HS-27A (cell line): ENCODE data around the gene MYL12B.
A peak's percentile ranks its signal among the peaks of the same experiment; 100 is the strongest.

Source experiments
- DNase-seq: peaks from one replicate; pipeline ENCODE4 v3.0.0-alpha.2; 2012; ENCODE audit warnings: low read depth, missing footprints

MYL12B gene

DNA sequence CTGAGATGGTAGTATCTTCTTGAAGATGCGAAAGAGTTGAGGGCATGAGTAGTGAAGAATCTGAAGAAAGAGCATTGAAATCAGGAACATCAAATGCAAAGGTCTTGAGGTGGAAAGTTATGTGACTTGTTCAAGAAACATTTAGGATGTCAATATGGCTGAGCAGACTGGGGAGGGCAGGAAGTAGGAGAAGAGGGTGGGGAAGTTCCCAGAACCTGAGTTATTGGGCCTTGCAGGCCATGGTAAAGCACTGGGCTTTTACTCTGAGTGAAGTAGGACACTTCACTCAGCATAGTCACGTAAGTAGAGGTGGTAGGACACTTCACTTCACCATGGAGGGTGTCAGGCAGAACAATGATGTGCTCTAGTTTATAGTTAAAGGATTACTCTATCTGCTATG, 26.1 kb upstream of the MYL12B start:
- no peak for DNase-seq

DNA sequence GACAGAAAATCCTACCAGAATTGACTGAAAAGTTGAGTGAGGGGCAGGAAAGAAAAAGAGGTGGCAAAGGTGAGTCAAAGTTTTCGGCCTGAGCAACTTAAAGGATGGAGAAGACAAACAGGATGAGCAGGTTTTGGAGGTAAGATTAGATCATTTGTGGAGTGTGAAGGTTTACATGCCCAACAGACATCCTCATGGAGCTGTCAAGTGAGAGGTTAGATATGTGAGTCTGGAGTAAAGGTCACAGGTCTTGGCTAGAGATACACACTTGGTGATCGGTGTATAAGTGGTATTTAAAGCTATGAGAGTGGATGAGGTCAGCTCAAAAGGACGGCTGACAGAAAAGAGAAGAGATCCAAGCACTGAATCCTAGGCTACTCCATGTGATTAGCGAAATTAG, 25.5 kb upstream of the MYL12B start:
- DNase-seq: no peak

DNA sequence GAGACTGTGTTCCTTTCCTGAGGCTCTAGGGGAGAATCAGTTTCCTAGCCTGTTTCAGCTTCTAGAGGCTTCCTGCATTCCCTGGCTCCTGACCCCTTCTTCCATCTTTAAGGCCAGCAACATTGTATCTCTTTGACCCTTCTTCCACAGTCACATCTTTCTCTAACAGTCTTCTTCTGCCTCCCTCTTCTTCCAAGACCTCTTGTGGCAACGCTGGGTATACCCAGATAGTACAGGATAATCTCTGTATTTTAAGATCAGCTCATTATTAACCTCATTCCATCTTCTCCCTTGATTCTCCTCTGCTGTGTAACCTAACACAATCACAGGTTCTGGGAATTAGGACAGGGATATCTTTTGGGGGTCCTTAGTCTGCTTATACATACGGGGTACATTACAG, 23.2 kb upstream of the MYL12B start:
- DNase-seq: no peak

DNA sequence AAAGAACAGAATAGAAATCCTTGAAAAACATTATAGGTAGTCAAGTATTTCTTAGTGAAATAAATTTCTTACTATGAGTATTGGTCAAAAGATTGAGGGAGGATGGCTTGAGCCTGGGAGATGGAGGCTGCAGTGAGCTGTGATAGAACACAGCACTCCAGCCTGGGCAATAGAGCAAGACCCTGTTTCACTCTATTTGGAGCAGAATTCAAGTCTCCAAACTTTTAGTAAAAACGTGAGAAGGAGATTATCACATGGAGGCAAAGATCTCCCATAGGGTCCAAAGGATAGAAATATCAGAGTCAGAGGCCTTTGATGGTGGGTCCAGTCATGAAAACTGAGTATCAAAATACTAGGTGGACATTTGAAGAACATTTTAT, 16.8 kb upstream of the MYL12B start:
- no peak for DNase-seq

DNA sequence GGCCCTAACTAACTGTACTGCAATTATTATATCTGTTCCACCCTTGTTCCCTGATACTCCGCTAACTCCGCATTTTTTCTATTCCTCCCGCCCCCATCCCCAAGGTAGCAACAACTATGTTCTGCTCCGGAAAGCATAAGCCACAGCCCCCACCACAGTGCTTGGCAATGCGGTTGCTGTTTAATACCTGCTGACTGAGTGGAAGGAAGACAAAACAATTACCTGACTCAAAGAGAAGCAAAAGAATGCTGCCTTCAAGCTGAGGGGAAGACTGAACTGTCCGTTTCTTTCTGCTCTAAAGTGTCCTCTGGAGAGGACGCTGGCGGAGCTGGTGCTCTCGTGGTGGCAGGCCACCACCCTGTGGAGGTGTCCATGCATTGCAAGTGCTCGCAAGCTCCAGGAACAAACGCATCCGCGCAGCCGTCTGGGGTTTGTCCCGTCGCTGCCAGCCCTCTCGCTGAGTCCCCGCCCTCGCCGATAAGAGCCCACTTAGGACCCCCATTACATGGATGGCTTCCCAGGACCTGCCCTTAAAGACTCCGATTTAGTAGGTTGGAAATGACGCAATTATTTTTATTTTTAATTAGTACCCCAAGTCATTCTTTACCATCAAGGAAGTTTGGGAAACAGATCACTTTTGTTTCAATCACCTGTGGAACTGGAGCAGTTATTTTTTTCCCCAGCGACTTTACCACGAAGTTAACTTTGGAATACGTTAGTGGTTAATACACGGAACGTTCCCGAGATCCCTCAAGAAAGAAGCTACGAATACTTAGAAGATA, 15.9 kb upstream of the MYL12B start:
- peak; percentile 71 for DNase-seq

DNA sequence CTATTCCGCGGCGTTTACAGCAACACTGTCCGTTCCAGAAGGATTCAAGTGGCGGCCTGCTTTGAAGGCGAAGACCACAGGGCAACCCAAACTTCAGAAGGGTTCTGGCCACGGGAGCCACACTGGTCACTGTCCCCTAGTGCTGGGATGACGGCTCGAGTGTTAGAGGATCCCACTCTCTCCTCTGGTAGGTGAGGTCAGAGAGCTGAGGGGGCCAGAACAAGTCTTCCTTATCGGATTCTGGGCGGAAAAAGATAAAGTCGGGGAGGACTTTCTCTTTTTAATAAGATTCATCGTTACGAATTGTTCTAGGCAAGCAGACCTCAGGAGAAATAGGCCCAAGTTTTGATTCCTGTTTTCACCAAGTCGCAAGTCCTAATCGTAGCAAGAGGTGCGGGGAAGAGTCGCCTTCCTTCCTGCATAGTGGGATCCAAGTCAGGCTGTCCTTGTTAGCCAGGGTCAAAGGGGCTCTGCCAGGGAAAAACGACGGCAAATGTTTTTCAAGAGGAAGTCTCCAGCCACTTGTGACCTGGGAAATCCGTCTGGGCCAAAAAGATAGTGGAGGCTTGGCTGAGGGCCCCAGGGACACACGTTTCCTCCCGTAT, 15.2 kb upstream of the MYL12B start:
- no peak for DNase-seq

DNA sequence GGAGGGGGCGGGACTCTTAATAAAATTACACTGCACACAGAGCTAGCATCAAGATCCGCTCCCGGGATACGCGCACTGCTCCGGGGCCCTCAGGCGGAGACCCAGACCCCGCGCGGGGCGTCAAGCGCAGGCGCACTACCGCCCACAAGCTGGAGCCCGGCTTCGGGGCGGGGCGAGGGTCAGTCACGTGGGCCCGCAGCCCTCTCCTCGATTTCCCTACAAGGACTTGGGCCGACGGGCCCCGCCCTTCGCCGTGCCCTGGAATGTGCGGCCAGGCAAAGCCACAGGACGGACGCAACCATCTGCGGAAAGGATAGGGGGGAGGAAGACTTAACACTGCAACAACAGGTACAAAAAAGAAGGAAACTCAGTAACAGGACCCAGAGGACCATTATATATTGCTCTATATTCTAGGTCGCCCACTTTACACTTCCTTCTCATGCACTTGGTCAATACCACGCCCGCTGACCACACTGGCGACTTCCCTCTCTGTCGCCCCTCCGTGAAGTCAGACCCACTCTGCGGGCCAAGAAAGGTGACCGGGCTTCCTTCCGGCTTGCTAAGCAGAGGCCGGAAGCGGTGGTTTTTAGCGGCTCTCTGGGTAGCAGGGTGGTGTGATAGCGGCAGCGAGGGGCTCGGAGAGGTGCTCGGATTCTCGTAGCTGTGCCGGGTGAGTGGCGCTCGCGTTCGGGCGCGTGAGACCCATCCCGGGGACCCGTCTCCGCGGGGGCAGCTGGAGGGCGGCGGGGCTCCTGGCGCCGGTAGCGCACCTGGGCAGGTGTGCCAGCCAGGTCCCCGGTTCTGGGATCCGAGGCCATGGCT, 14.5 kb upstream of the MYL12B start, which contains the start of gene MYL12A:
Gene MYL12A, plus strand, starts transcription at position 562 of the 822 bp plus-strand sequence. CDS start 5,447 bp downstream, outside the sequence.
- DNase-seq: peak; percentile 97

DNA sequence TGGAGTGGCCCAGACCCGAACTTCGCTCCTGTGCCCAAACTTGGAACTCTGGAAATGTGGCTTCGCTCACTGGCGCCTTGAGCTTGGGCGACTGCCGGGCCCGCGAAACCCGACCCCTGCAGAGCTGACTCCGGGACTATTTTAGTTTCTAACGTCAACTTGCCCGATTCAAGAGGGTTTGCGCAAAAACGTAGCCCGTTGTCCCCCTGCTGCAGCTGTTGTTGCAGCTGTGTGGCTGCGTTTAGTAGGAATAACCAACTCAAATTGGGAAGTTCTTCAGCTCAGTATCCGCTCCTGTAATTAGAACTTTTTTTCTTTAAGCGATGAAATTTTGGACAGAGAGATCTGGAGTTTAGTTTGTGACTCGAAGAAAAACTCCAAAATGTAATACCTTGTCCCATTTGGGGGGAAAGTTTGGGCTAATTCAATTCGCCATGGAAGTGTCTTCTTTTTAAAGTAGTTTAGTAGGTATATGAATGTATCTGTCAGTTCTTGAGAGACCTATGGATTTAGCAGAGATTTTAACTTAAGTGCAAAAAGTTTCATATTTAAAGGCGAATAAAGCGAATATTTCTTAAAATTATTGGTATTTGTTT, 13.8 kb upstream of the MYL12B start:
- DNase-seq: no peak

DNA sequence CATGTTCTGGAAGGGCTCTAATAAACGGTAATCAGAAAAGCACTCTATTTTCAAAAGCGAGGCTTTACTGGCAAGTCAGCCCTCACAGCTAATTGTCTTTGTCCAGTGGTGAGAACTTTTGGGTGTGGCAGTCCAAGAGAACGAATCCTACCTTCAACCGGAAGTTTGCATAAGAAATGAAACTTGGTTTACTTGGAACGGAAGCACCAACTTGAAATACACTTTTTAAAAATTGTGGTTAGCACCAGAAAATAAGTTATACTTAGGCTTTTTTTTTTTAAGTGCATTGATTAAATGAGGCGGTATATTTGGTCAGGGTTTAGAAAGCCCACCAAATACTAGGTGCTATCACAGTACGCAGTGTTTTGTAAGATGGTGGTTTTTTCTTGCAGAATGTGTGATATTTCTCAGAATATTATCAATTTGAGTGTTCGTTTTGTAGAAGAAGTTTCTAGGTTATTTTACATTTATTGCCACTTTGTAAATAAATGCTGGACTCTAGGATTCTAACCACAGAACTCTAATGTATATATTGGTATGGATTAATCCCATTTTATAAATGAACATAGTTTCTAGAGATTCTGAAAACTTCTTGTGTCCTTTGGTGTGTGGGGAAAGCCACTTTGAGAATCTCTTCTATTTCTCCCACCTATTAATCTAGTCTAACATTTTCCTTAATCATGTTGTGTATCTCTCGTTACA, 13.1 kb upstream of the MYL12B start:
- no peak for DNase-seq

DNA sequence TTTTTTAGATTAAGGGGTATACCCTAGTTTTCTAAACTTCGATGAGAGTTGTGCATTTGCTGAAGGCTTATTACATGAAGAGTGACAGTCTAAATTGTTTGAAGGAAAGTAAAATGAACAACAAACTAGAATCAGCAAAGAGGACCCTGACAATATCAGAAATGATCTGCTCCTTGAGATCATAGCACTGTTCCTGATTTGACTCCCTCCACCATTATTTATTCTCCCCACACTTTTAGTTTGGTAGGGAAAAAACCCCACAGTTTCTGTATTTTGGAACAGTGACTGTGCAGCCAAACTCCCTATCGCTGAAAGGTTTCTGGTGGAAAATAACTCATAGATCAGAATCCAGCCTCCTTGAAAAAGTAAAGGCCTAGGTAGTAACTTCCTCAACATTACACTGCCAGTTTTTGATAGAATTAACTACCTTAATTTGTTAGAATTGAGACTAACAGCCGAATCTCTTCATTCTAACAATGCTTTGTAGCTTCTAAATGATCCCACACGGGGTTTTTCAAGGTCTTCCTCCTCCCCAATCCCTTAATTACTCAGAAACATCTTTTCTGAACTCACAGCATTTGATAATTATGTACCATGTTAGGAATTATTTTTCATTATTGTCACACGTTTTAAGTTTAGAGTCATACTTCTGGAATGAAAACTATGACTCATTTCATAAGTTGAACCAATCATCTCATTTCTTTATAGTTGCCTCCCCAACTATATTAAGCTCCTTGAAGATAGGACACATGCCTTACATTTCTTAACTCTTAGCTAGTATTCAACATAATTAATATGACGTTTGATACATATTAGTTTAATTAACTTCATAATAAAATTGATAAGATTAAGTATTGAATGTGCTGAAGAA, 11.5 kb upstream of the MYL12B start:
- DNase-seq: peak; percentile 78

DNA sequence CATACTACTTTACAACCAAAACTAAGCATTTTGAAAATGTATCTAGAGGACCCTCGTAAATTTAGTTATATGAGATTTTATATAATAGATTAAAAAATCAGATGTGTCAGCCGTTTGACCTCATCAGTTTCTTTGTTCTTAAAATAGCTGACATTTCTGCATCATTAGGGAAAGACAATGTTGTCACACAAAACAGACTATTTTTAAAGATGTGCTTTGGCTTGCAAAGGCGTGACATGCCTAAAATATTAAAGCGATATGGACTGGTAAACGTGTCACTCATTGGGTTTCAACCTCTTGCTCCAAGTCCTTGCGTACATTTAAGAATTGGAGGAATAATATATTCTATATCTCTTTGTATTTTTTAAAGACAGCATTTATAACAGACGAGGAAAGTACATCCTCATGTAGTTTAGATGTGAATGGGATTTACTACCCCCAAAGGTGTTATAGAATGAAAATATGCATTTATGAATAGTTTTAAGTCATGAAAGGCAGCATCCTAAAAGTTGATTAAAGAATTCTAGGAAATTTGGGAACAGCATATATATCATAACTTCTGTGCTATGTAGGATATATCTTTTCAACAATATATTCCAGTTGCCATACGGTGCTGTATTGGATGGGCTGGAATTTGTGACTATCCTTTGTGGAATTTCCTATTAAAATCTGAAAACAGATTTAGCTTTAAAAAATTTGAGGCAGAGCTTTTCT, 10.5 kb upstream of the MYL12B start:
- no peak for DNase-seq

DNA sequence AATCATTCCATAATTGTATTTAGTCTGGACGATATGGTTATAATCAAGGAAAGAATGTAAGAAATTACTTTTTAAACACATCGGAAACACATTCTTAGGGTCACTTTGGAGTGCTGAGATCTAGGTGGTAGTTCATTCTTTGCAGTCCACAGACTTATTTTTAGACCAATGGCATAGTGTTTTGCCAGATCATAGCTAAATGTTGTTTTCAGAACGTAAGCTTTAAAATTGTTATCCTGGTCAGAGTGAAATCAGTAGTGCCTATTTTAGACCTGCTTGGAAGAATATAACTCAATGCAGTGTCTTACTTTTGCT, 10.0 kb upstream of the MYL12B start:
- DNase-seq: peak; percentile 73

DNA sequence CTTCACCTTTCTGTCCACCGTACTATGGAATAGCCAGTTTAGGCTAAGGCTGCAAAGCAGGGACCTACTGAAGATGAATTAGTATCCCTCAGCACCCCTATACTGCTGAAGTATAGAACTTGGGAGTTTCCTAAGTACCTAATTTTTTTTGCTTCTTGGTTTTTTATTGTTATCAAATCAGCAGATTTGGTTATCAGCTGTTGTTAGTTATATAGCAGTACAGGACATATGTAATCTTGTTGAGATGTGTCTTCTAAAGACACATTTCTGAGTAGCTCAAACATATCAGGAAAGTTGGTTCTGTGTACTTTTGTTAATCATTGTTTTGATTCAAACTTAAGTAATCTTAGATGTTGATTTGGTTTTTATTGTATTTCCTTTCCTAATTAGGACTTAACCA, 9.1 kb upstream of the MYL12B start:
- no peak for DNase-seq

DNA sequence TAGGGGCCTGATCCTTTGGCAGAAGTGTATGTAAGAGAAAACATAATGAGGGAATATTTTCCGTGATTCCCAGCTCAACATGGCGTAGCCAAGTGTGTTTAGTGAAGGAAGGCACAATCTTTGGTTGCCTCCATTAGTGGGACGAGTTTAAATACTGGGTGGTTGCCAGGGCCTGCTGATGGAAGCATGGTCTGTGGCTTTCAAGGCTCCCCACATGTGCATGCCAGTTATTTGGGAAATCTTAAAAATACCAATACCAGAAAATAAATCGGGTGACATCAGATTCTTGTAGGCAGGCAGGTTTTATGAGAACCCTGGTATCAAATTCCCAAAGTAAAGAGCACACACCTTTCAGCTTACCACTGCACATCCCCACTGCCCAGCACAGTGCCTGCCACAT, 7.2 kb upstream of the MYL12B start:
- no peak for DNase-seq

DNA sequence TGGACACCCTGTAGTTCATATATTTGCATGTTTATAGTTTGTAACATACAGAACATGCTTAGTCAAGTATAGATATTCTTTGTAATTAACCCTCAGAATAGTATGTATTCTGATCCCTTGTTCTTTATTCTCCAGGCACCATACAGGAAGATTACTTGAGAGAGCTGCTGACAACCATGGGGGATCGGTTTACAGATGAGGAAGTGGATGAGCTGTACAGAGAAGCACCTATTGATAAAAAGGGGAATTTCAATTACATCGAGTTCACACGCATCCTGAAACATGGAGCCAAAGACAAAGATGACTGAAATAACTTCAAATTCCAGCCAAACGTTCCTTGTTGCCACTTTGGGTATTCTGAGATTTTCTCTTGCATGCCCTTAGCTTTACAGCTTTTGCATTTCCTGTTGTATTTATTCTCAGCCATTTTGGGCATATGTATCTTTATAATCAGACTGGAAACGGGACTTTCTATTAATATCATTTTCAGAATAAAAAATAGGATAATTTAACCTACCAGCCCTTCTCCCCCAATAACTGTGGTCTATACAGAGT, 6.2 kb upstream of the MYL12B start:
- no peak for DNase-seq

DNA sequence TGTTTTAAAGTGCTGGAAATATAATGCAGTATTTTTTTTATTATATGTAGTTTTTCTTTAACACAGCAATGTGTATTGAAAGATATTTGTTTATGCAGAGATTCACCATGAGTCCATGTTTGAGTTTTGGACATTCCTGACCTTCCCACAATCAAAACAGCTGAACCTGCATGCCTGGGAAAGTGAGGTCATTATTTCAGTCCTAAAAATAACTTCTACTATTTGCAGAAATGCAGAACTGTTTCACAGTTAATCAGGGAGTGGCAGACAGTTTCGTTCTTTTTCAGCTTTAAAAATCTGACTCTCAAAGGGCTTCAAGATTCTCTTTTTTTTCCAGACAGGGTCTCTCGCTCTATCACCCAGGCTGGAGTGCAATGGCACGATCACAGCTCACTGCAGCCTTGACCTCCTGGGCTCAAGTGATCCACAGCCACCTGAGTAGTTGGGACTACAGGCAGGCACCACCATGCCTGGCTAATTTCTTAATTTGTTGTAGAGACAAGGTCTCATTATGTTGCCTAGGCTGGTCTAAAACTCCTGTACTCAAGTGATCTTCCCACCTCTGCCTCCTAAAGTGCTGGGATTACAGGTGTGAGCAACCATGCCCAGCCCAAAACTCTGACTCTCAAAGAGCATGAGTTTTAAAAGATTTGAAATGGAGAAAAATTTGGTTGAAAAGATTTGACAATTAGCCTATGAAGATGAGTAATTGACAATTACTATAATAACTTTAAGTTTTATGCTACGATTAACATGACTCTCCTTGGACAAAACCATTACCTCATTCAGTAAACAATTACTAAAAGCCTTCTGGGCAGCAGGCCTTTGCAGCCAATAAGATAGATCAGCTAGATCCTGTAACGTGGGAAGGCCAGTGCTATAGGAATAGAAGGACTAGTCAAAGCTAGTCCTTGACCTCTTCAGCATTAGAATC, 5.0 kb upstream of the MYL12B start:
- DNase-seq: no peak

DNA sequence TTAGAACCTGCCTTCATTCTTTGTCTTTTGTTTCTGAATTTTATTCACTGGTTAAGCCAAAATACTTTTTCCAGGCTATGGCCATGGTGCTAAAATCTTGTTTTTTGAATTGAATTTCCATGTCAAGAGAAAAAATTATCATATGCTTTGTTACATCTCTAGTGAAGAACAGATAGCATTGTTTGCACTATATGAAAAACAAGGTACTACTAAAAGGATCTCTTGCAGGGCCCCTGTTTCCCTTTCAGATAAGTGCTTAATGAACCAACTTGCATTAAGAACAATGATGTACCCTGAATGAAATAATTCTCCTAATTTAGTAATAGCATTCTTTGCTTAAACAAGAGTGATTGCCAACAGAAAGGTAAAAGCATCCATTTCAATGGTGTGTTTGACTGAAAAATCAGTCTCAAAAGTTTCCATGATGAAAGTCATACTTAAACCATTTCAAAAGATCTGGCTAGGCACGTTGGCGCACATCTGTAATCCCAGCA, 4.3 kb upstream of the MYL12B start:
- no peak for DNase-seq

DNA sequence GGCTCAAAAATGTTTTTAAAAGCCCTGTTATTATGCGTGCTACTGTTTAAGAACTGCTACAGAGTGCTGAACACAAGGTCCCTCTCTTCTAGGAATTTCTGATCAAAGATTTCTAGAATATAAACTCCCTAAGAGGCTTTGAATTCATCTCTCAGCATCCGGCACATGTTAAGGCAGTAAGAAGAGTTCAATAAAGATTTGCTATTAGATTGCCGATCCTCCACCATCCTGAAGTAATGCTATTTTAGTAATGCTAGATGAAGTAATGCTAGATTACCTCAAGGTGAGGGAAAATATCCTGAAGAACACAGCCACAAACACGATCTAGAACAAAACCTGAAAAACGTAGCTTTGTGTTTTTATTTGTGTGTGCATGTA, 949 bp upstream of the MYL12B start:
- no peak for DNase-seq
